Uterus (tissue), 2 donors: ENCODE measurements around the gene FUT2.

Source experiments
- CTCF ChIP-seq, 4 experiments: fragments of 200-600 bp in 2 of 4; fragments of 450-650 bp in 2 of 4; sonication (generic) in 2 of 4; IDR thresholded peaks; one replicate each; pipeline ENCODE4 v1.5.1; 2016 to 2019; ENCODE audit warnings: antibody characterized with exemption in 4 of 4, mild to moderate bottlenecking in 2 of 4, moderate library complexity in 1 of 4
- POLR2A ChIP-seq, 2 donors: fragments of 450-650 bp; IDR thresholded peaks; one replicate each; pipeline ENCODE4 v1.6.1; 2016; ENCODE audit warnings: antibody characterized with exemption in 2 of 2, mild to moderate bottlenecking in 1 of 2, moderate library complexity in 1 of 2

DNA sequence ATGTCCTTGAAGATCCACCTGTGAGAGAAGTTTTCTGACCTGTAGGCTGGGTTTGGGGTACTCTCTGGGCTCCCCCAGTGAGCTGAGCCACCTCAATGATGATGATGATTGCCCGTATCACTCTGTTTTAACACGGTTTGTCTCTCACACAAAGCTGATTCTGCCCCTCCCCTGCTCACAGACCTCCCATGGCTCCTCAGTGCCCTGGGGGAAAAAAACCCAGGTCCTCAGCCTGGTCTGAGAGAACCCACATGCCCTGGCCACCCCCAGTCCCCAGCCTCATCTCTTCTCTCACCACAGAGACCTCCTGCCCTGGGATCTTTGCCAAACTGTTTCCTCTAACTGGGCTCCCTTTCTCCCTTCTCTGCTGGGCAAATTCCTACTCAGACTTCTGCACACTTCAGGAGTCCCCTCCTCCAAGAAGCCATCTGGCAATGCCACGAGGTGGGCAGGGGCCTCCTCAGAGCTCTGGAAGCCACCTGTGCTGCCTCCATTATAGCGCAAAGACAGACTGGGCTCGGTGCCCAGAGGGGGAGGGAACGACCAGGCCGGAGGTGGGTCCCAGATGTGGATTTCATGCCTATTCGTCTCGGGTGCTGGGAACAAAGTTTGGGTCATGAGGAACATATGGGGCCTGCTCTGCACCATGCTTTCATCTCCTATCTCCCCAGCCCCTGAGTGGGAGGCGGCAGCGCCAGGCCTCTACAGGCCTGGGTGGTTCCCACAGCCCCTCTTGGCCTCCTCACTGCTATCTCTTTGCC, 41.3 kb upstream of the FUT2 start:
- no peak for TF ChIP-seq CTCF (IDR thresholded peaks at IDR 0.05)
- TF ChIP-seq POLR2A (IDR thresholded peaks at IDR 0.05) = no peak
